Activated CD4-positive, alpha-beta T cell treated with anti-CD3 and anti-CD28 coated beads for 48 hours (primary cell): ENCODE data around the gene DPH1.

Experiments used
- DNase-seq: peaks from one replicate; pipeline ENCODE4 v3.0.0-alpha.2; 2020

The DPH1 gene

GRCh38 chr17:2028737-2029136, 1.2 kb upstream of the DPH1 start:
- DNase-seq = no peak

GRCh38 chr17:2030779-2031163, 818 bp downstream of the DPH1 start:
- peak; percentile 72 for DNase-seq

- no peak for DNase-seq
These were observed 3.2 kb downstream of the DPH1 start for GRCh38 chr17:2033153-2033552.

GRCh38 chr17:2034157-2034556, 4.2 kb downstream of the DPH1 start:
- DNase-seq = no peak

- DNase-seq = no peak
These were observed 5.0 kb downstream of the DPH1 start for GRCh38 chr17:2034806-2035540.

GRCh38 chr17:2035541-2036488, 5.9 kb downstream of the DPH1 start:
- DNase-seq = no peak

GRCh38 chr17:2037155-2037554, 7.2 kb downstream of the DPH1 start:
- no peak for DNase-seq

GRCh38 chr17:2040219-2040827, 10.4 kb downstream of the DPH1 start:
- no peak for DNase-seq

GRCh38 chr17:2040942-2041560, 11.1 kb downstream of the DPH1 start:
- no peak for DNase-seq

- peak; percentile 98 for DNase-seq
These were observed 11.8 kb downstream of the DPH1 start, which contains the start of gene OVCA2 for GRCh38 chr17:2041561-2042389. TSS of gene OVCA2 (plus strand) at chr17:2042022. CDS start at chr17:2042048, 26 bp downstream.

GRCh38 chr17:2042390-2042847, 12.5 kb downstream of the DPH1 start:
- no peak for DNase-seq

- no peak for DNase-seq
These were observed 13.0 kb downstream of the DPH1 start for GRCh38 chr17:2042933-2043332.

- DNase-seq = no peak
These were observed 13.8 kb downstream of the DPH1 start for GRCh38 chr17:2043785-2044184.

- no peak for DNase-seq
These were observed 14.4 kb downstream of the DPH1 start for GRCh38 chr17:2044263-2044894.

- DNase-seq = no peak
These were observed 17.6 kb downstream of the DPH1 start for GRCh38 chr17:2047590-2047989.

GRCh38 chr17:2048805-2049204, 18.9 kb downstream of the DPH1 start:
- DNase-seq = no peak

- peak; percentile 89 for DNase-seq
These were observed 19.7 kb downstream of the DPH1 start for GRCh38 chr17:2049333-2050299.

GRCh38 chr17:2050300-2051060, 20.5 kb downstream of the DPH1 start:
- peak; percentile 80 for DNase-seq
